Gastrocnemius medialis (tissue), 4 donors: Measurements from ENCODE around the gene PDE6A. TPM values are rescaled to one million over a fixed set of nuclear protein-coding genes. Genes with fewer than 3 reads are reported as not detected.

ENCODE experiments used
- ATAC-seq, 2 donors: fragments of 150-250 bp; one replicate each; pipeline ENCODE4 v1.9.1; 2016
- DNase-seq, 2 donors: peaks; one replicate each; pipeline ENCODE4 v3.0.0-alpha.2; 2019
- H3K27ac ChIP-seq, 4 donors: fragments of 200-600 bp; sonication (generic); 1 replicate in 1 of 4; 2 replicates in 3 of 4; pipeline ENCODE4 v1.5.1; 2016 to 2018; ENCODE audit warnings: mild to moderate bottlenecking in 2 of 4, moderate library complexity in 1 of 4
- H3K27me3 ChIP-seq, 3 donors: fragments of 200-600 bp; sonication (generic) in 2 of 3; 1 replicate in 1 of 3; 2 replicates in 2 of 3; pipeline versions ENCODE4 v1.5.1 to v1.6.0; 2016 to 2019; ENCODE audit warnings: mild to moderate bottlenecking in 1 of 3, moderate library complexity in 1 of 3
- H3K36me3 ChIP-seq, 2 donors: fragments of 200-600 bp; sonication (generic) in 1 of 2; one replicate each; pipeline ENCODE4 v1.5.1; 2017 to 2018
- H3K4me1 ChIP-seq, 2 donors: fragments of 200-600 bp; sonication (generic) in 1 of 2; one replicate each; pipeline ENCODE4 v1.5.1; 2016 to 2017; ENCODE audit warnings: mild to moderate bottlenecking in 2 of 2
- H3K4me3 ChIP-seq, 4 donors: fragments of 200-600 bp; sonication (generic) in 3 of 4; 1 replicate in 1 of 4; 2 replicates in 3 of 4; pipeline ENCODE4 v1.5.1; 2016 to 2019; ENCODE audit warnings: mild to moderate bottlenecking in 2 of 4
- H3K9me3 ChIP-seq, 3 donors: fragments of 200-600 bp; sonication (generic) in 2 of 3; 1 replicate in 1 of 3; 2 replicates in 2 of 3; pipeline ENCODE4 v1.5.1; 2016 to 2019
- POLR2A ChIP-seq, 2 donors: fragments of 450-650 bp; IDR thresholded peaks; one replicate each; pipeline ENCODE4 v1.6.1; 2017; ENCODE audit warnings: antibody characterized with exemption in 2 of 2, mild to moderate bottlenecking in 2 of 2, moderate library complexity in 2 of 2
- in situ Hi-C, 4 donors: fragments of 200-750 bp; cut with MboI; loops; one replicate each; pipeline versions ENCODE4 v1.15.0 to v1.8.0; 2017; ENCODE audit warnings: low sequenced_read_pairs in 4 of 4
- intact Hi-C: fragments of 100-400 bp; cut with DNase I; formaldehyde crosslinking; loops from one replicate; pipeline ENCODE4 v1.15.1; 2023; ENCODE audit warnings: low total_unique reads
- total RNA-seq, 4 donors: library from RNA; depleted of rRNA; stranded (reverse); fragments of >200 nt; gene quantifications; one replicate each; pipeline versions ENCODE4 v1.1.0 to v1.2.3, GENCODE V29; 2016
- TF ChIP-seq, protein P1 (sequence below), 5 experiments: fragments of 450-650 bp in 3 of 5; fragments of 200-600 bp in 2 of 5; sonication (generic) in 2 of 5; IDR thresholded peaks in 4 of 5; conservative IDR thresholded peaks in 1 of 5; 1 replicate in 4 of 5; 2 replicates in 1 of 5; pipeline ENCODE4 v1.5.1; 2016 to 2019; ENCODE audit warnings: antibody characterized with exemption in 5 of 5, mild to moderate bottlenecking in 3 of 5, moderate library complexity in 3 of 5

Gene PDE6A
- total RNA-seq, 4 donors from 2014 or later = not detected

GRCh38 chr5:149837680-149838269 is 106.8 kb downstream of the PDE6A start:
- peak in 1 of 2 donors; percentile 63 for DNase-seq
- ATAC-seq = peak; percentile 42 to 74
- no peak overlapping the region for H3K27ac ChIP-seq

DNA sequence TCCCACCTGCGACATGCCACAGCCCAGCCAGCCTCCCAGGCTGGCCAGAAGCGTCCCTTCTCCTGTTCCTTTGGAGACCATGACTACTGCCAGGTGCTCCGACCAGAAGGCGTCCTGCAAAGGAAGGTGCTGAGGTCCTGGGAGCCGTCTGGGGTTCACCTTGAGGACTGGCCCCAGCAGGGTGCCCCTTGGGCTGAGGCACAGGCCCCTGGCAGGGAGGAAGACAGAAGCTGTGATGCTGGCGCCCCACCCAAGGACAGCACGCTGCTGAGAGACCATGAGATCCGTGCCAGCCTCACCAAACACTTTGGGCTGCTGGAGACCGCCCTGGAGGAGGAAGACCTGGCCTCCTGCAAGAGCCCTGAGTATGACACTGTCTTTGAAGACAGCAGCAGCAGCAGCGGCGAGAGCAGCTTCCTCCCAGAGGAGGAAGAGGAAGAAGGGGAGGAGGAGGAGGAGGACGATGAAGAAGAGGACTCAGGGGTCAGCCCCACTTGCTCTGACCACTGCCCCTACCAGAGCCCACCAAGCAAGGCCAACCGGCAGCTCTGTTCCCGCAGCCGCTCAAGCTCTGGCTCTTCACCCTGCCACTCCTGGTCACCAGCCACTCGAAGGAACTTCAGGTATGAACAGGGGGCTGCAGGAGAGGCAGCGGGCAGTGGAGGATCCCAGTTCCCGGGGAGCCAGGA is 108.0 kb downstream of the PDE6A start:
- intact Hi-C loops = no loop called here

More at GRCh38 chr5:149837680-149838269, 106.8 kb downstream of the PDE6A start:
- in situ Hi-C loops = loop anchor here in 2 of 4 donors (5.0 kb wide), 1 partner anchor 150 kb away; no protein-coding TSS in a partner anchor
- H3K4me1 ChIP-seq = peaks cover 0 to 21% of the 10 kb centered on the region in 2 donors
- no peaks in the 10 kb centered on the region for H3K27me3 ChIP-seq
- H3K36me3 ChIP-seq = peaks cover 0 to 41% of the 10 kb centered on the region in 2 donors
- TF ChIP-seq, protein P1, sequence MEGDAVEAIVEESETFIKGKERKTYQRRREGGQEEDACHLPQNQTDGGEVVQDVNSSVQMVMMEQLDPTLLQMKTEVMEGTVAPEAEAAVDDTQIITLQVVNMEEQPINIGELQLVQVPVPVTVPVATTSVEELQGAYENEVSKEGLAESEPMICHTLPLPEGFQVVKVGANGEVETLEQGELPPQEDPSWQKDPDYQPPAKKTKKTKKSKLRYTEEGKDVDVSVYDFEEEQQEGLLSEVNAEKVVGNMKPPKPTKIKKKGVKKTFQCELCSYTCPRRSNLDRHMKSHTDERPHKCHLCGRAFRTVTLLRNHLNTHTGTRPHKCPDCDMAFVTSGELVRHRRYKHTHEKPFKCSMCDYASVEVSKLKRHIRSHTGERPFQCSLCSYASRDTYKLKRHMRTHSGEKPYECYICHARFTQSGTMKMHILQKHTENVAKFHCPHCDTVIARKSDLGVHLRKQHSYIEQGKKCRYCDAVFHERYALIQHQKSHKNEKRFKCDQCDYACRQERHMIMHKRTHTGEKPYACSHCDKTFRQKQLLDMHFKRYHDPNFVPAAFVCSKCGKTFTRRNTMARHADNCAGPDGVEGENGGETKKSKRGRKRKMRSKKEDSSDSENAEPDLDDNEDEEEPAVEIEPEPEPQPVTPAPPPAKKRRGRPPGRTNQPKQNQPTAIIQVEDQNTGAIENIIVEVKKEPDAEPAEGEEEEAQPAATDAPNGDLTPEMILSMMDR (IDR thresholded peaks at IDR 0.05 in 4 of 5, conservative IDR thresholded peaks at IDR 0.05 in 1 of 5) = peak in 4 of 5 experiments; percentile 49 to 59 (median 52)
- no peak for TF ChIP-seq POLR2A (IDR thresholded peaks at IDR 0.05)
- intact Hi-C loops = no loop called here
- H3K4me3 ChIP-seq = no peak overlapping the region
- H3K9me3 ChIP-seq = no peaks in the 10 kb centered on the region

GRCh38 chr5:149834246-149834855 is 110.2 kb downstream of the PDE6A start:
- ATAC-seq = peak; percentile 40 to 73
- no peaks in the 10 kb centered on the region for H3K27me3 ChIP-seq
- in situ Hi-C loops = no loop called here
- DNase-seq = peak in 1 of 2 donors; percentile 63
- no peaks in the 10 kb centered on the region for H3K9me3 ChIP-seq
- H3K4me3 ChIP-seq = no peak overlapping the region
- no peak overlapping the region for H3K27ac ChIP-seq
- TF ChIP-seq, protein P1 (IDR thresholded peaks at IDR 0.05 in 4 of 5, conservative IDR thresholded peaks at IDR 0.05 in 1 of 5) = peak; percentile 40 to 77 (median 61)
- TF ChIP-seq POLR2A (IDR thresholded peaks at IDR 0.05) = no peak
- intact Hi-C loops = loop anchor here (1.0 kb wide), 2 partner anchors 18 to 156 kb away; no protein-coding TSS in a partner anchor
- H3K4me1 ChIP-seq = peaks cover 0 to 12% of the 10 kb centered on the region in 2 donors
- H3K36me3 ChIP-seq = peaks cover 0 to 37% of the 10 kb centered on the region in 2 donors

More for the DNA sequence above, 108.0 kb downstream of the PDE6A start:
- peaks cover 0 to 43% of the 10 kb centered on the region in 2 donors for H3K36me3 ChIP-seq
- H3K9me3 ChIP-seq = no peaks in the 10 kb centered on the region
- no peak overlapping the region for H3K4me3 ChIP-seq
- DNase-seq (no peak), ATAC-seq (no peak)
- H3K27ac ChIP-seq = no peak overlapping the region
- TF ChIP-seq POLR2A (IDR thresholded peaks at IDR 0.05) = no peak
- TF ChIP-seq, protein P1 (IDR thresholded peaks at IDR 0.05 in 4 of 5, conservative IDR thresholded peaks at IDR 0.05 in 1 of 5) = no peak
- peaks cover 0 to 21% of the 10 kb centered on the region in 2 donors for H3K4me1 ChIP-seq
- in situ Hi-C loops = loop anchor here in 2 of 4 donors (5.0 kb wide), 1 partner anchor 151 kb away; no protein-coding TSS in a partner anchor
- H3K27me3 ChIP-seq = no peaks in the 10 kb centered on the region

DNA sequence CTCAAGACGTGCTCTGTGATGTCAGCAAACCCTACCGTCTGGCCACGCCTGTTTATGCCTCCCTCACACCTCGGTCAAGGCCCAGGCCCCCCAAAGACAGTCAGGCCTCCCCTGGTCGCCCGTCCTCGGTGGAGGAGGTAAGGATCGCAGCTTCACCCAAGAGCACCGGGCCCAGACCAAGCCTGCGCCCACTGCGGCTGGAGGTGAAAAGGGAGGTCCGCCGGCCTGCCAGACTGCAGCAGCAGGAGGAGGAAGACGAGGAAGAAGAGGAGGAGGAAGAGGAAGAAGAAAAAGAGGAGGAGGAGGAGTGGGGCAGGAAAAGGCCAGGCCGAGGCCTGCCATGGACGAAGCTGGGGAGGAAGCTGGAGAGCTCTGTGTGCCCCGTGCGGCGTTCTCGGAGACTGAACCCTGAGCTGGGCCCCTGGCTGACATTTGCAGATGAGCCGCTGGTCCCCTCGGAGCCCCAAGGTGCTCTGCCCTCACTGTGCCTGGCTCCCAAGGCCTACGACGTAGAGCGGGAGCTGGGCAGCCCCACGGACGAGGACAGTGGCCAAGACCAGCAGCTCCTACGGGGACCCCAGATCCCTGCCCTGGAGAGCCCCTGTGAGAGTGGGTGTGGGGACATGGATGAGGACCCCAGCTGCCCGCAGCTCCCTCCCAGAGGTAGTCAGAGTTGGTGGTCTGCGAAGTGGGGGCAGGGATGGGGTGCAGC is 111.3 kb downstream of the PDE6A start:
- Histone ChIP-seq H3K36me3 (peaks cover 0 to 37% of the 10 kb centered on the region in 2 donors), H3K27me3 (no peaks in the 10 kb centered on the region), H3K9me3 (no peaks in the 10 kb centered on the region), H3K4me1 (peaks cover 6 to 12% of the 10 kb centered on the region in 2 donors), H3K4me3 (no peak overlapping the region), H3K27ac (no peak overlapping the region)
- in situ Hi-C loops (no loop called here), intact Hi-C loops (no loop called here)
- no peak for TF ChIP-seq POLR2A (IDR thresholded peaks at IDR 0.05)
- TF ChIP-seq, protein P1 (IDR thresholded peaks at IDR 0.05 in 4 of 5, conservative IDR thresholded peaks at IDR 0.05 in 1 of 5) = no peak
- no peak for DNase-seq
- no peak for ATAC-seq
